ENCODE data around the gene ST6GAL1. TPM values are rescaled to one million over a fixed set of nuclear protein-coding genes. Genes with fewer than 3 reads are reported as not detected.

Gene ST6GAL1
- total RNA-seq, 4 donors from 2014 or later, result 18.0 to 32.2 (median 20.9) TPM

- H3K9me3 ChIP-seq, result no peaks in the 10 kb centered on the region
- H3K27ac ChIP-seq, result no peak overlapping the region
- no peak for ATAC-seq
- TF ChIP-seq, protein P1, sequence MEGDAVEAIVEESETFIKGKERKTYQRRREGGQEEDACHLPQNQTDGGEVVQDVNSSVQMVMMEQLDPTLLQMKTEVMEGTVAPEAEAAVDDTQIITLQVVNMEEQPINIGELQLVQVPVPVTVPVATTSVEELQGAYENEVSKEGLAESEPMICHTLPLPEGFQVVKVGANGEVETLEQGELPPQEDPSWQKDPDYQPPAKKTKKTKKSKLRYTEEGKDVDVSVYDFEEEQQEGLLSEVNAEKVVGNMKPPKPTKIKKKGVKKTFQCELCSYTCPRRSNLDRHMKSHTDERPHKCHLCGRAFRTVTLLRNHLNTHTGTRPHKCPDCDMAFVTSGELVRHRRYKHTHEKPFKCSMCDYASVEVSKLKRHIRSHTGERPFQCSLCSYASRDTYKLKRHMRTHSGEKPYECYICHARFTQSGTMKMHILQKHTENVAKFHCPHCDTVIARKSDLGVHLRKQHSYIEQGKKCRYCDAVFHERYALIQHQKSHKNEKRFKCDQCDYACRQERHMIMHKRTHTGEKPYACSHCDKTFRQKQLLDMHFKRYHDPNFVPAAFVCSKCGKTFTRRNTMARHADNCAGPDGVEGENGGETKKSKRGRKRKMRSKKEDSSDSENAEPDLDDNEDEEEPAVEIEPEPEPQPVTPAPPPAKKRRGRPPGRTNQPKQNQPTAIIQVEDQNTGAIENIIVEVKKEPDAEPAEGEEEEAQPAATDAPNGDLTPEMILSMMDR (IDR thresholded peaks at IDR 0.05), result no peak
- TF ChIP-seq POLR2AphosphoS5 (IDR thresholded peaks at IDR 0.05), result no peak
- TF ChIP-seq EP300 (IDR thresholded peaks at IDR 0.05), result no peak
- no peak for TF ChIP-seq POLR2A (IDR thresholded peaks at IDR 0.05)
- H3K4me1 ChIP-seq, result no peaks in the 10 kb centered on the region
- H3K36me3 ChIP-seq, result peaks cover 0 to 4% of the 10 kb centered on the region in 2 donors
- H3K4me3 ChIP-seq, result no peak overlapping the region
- 55 to 70% methylated on average over 2 to 7 of the region's 9 CpGs for WGBS, 2 donors (ENCODE audit: low coverage in 1 of 2)
- H3K27me3 ChIP-seq, result no peaks in the 10 kb centered on the region
Observed at GRCh38 chr3:187025656-187026316, 95.5 kb downstream of the ST6GAL1 start.

GRCh38 chr3:187026317-187026670 is 96.0 kb downstream of the ST6GAL1 start:
- Histone ChIP-seq H3K36me3 (peaks cover 0 to 4% of the 10 kb centered on the region in 2 donors), H3K27ac (no peak overlapping the region), H3K9me3 (no peaks in the 10 kb centered on the region), H3K4me3 (no peak overlapping the region), H3K4me1 (no peaks in the 10 kb centered on the region), H3K27me3 (no peaks in the 10 kb centered on the region)
- WGBS, 2 donors (ENCODE audit: low coverage in 1 of 2), result 95 to 100% methylated on average over 1 to 2 of the region's 2 CpGs
- TF ChIP-seq EP300 (IDR thresholded peaks at IDR 0.05), result no peak
- TF ChIP-seq POLR2A (IDR thresholded peaks at IDR 0.05), result no peak
- TF ChIP-seq POLR2AphosphoS5 (IDR thresholded peaks at IDR 0.05), result no peak
- TF ChIP-seq, protein P1 (IDR thresholded peaks at IDR 0.05), result no peak
- ATAC-seq, result no peak

DNA sequence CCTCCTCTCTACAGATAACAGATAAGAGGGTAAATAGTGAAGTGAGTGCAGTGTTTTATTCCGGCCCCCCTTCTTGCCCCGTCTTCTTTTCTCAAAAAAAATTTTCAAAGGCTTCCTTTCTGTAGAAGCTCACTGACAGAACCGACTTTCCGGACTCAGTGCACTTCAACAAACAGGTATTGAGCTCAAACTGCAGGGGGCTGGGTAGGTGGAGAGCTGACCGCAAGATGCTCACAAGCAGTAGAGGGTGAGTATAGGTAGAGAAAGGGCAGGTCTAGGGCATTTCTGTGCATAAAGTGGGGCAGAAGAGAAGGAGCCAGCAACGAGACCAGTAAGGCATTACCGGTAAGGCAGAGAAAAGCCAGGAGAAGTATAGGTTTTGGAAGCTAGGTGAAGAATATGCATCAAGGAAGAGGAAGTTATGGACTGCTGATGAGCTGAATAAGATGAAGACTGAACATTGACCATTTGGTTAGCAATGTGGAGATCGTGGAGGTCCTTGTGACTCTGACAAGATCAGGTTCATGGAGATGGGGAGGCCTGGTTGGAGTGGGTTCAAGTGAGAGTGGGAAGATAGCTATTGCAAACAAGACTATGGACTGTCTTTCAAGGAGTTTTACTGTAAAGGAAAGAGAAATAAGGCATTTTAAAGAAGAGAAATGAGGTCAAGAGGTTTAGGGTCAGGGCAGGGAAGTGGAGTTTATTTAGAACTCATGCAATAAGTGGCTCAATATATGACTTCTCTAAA is 97.4 kb downstream of the ST6GAL1 start:
- Histone ChIP-seq H3K9me3 (no peaks in the 10 kb centered on the region), H3K27ac (no peak overlapping the region), H3K4me1 (no peaks in the 10 kb centered on the region), H3K27me3 (no peaks in the 10 kb centered on the region), H3K36me3 (peaks cover 0 to 4% of the 10 kb centered on the region in 2 donors), H3K4me3 (no peak overlapping the region)
- TF ChIP-seq, protein P1 (IDR thresholded peaks at IDR 0.05), result no peak
- no peak for TF ChIP-seq EP300 (IDR thresholded peaks at IDR 0.05)
- no peak for TF ChIP-seq POLR2A (IDR thresholded peaks at IDR 0.05)
- no peak for TF ChIP-seq POLR2AphosphoS5 (IDR thresholded peaks at IDR 0.05)
- ATAC-seq, result no peak
- WGBS, 2 donors (ENCODE audit: low coverage in 1 of 2), result 72 to 74% methylated on average over 4 to 6 of the region's 8 CpGs

DNA sequence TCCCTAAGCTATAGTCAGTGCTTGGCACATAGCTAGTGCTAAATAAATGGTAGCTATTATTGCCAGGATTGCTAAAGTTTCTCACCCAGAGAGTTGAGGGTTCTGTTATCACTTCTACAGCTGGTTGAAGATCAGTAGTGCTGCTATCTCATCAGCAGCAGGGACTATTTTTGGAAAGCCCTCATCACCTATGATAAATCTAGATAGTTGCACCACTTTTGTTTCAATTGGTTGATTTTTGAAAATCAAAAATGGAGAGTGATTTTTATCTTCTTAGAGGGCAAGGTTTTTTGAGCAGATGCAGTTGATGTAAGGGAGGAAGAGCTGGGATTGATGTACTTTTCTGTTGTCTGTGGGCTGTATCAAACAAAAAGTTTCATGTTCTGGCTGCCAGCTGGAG is 101.6 kb downstream of the ST6GAL1 start:
- Histone ChIP-seq H3K9me3 (peaks cover 0 to 21% (median 0%) of the 10 kb centered on the region in 3 donors), H3K27ac (no peak overlapping the region), H3K4me3 (no peak overlapping the region), H3K4me1 (no peaks in the 10 kb centered on the region), H3K36me3 (peaks cover 0 to 4% of the 10 kb centered on the region in 2 donors), H3K27me3 (no peaks in the 10 kb centered on the region)
- TF ChIP-seq EP300 (IDR thresholded peaks at IDR 0.05), result no peak
- no peak for TF ChIP-seq POLR2AphosphoS5 (IDR thresholded peaks at IDR 0.05)
- TF ChIP-seq, protein P1 (IDR thresholded peaks at IDR 0.05), result no peak
- TF ChIP-seq POLR2A (IDR thresholded peaks at IDR 0.05), result no peak
- ATAC-seq, result no peak

GRCh38 chr3:187036394-187036793 is 106.1 kb downstream of the ST6GAL1 start:
- H3K4me1 ChIP-seq, result peaks cover 0 to 4% (median 0%) of the 10 kb centered on the region in 3 donors
- no peaks in the 10 kb centered on the region for H3K27me3 ChIP-seq
- no peak overlapping the region for H3K4me3 ChIP-seq
- 73 to 82% methylated on average over 1 of the region's 1 CpG for WGBS, 2 donors (ENCODE audit: low coverage in 1 of 2)
- H3K27ac ChIP-seq, result no peak overlapping the region
- TF ChIP-seq, protein P1 (IDR thresholded peaks at IDR 0.05), result no peak
- TF ChIP-seq POLR2AphosphoS5 (IDR thresholded peaks at IDR 0.05), result no peak
- no peak for TF ChIP-seq POLR2A (IDR thresholded peaks at IDR 0.05)
- no peak for TF ChIP-seq EP300 (IDR thresholded peaks at IDR 0.05)
- H3K36me3 ChIP-seq, result no peaks in the 10 kb centered on the region
- no peak for ATAC-seq
- H3K9me3 ChIP-seq, result peaks cover 0 to 21% (median 0%) of the 10 kb centered on the region in 3 donors

All from gastroesophageal sphincter (tissue), 4 donors.